HG02973 (cell line): ENCODE results near the gene PRDM10.
"Not testable (repeated sequence)": the region's sequence is repeated elsewhere in the genome, so short reads cannot be mapped to it uniquely, and the experiment has no call there.

Experiments used
- ATAC-seq: cut with Tn5 transposase; IDR thresholded peaks from one replicate; pipeline ENCODE4 v1.9.1; 2021; ENCODE audit warnings: moderate library complexity; ENCODE audit not compliant: unreplicated experiment

PRDM10 gene

DNA sequence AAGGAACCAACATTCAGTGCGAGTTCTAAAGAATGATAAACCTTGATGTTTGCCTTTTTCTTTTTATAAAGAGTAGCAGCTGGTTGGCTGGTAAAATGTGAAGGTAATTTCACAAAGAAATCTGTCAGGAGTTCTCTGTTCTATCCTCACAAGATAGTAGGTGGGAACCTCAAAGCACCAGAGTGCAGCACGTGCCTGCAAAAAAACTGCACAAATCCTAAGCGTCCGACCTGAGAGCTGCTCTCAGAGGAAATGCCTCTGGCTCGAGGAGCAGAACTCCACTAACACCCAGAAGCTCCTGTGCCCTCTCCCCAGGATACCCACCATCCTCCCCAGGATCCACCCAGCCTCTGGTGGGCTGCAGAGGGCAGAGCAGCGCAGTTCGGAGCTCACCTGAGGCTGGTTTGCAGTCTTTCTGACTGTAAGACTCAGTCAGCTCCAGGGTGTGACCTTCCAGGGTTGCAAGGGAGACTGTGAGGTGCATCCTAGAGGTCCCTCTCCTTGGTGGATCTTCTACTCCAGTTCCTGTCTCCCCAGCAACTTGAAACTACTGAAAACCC is 23.5 kb downstream of the PRDM10 start:
- ATAC-seq = no peak

DNA sequence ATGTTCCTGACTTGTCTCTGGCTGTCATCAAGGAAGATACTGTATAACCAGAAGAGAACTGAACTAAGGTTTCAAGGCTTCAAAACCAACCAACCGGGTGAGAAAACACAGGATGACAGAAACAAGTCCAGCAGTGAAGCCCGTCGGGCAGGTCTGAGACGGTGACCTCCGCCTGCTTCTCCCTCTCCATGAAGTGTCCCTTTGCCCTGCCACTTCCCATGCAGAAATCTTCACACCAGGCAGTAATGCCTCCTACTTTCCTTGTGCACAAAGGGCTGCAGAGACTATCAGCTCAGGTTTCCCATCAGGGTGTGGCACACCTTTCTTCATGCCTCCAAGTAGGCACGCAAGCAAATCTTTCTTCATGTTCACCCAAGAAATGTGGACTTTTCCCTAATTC is 24.2 kb downstream of the PRDM10 start:
- no peak for ATAC-seq

DNA sequence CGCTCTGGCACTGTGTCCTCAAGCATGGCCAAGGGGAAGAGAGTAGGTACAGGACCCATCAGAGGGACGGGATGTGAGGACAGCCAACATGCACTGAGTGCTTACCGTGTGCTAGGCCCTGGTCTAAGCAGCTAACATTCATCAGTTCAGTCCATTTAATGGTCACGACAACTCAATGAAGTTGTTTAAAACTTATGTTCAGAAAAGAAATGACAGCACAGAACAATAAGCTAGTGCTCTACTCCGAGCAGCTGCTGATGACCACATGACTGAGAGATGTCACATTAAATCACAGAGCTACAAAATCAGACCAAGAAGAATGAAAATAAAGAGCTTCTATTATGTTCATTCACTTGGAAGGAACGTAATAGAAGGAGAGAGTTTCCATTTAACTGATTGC is 26.3 kb downstream of the PRDM10 start:
- ATAC-seq = no peak

DNA sequence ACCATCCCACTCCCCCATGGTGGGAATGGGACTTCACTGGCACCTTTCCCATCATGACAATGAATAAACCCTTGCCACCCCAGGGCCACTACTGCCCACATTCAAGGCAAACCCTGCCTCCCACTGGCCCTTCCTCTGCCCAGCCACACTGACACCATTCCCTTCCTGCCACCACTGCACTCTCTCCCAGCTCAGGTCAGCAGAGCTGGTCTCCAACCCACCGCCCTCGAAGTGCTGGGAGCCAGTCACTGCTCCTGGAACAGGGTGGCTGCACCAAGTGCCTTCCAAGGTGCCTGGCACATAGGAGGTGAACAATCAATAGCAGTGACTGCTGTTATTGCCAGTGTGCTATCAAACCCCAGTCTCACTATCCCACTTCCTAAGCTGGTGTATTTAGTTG is 27.1 kb downstream of the PRDM10 start:
- ATAC-seq = no peak

DNA sequence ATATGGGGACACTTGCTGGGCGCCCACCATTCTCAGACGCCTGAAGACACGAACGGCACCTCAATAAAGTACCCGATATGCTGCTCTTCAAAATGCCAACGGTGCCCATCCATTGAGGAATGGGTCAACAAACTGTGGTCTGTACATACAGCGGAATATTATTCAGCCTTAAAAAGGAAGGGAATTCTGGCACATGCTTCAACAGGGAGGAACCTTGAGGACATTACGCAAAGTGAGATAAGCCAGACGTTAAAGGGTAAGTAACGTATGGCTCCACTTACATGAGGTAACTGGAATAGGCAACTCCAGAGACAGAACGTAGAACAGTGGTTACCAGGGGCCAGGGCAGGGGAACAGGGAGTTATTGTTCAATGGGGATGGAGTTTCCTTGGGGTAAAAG is 28.0 kb downstream of the PRDM10 start:
- ATAC-seq = no peak

DNA sequence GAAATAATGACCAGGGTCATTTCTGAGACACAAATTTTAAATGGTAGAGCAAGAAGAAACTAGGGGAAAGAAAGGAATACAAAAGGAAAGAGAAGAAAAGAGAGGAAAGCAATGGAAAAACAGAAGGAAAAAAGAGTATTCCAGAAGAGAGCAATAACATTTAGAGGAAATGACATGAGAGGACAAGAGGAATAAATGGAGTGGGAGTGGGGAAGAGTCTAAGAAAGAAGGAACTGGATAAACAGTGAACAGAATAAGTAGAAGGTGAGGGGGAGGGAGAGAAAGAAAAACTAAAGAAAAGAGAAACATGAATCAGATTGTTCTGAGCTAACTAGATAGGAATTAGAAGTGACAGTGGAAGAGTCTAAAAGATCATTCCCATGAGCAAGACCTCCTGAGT is 28.4 kb downstream of the PRDM10 start:
- no peak for ATAC-seq

DNA sequence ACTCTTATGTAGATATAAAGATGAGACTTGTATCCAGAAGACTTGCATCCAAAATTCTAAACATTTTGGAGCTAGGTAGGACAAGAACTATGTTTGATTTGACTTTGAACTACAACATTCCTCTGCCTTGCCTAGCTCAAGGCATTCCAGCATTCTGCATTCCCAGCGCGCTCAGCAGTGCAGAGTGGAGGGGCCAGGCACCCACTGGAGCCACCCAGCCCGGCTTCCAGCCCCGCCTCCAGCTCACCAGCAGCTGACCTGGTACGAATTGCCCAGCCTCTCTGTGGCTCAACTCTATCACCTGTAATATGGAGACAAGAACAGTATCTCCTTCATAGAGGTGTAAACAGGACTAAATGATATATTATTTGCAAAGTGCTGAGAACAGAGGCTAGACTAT is 28.8 kb downstream of the PRDM10 start:
- ATAC-seq = no peak

DNA sequence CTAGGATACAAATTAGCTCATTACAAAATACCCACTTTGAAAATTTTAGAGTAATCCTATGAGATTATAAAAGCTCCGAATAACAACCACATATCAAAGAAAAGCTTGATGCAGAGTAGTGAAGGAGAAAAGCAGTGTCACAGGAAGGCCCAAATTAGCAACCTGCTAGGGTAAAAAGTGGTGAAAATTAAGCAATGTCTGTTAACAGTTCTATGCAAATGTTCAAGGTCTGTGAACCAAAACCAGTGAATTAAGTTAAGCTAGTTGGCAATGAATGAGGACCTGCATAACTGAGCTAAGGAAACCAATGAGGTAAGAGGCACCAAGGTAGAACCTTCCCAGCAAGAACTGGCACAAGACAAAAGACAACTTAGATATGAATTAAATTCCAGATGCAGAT is 29.6 kb downstream of the PRDM10 start:
- no peak for ATAC-seq

DNA sequence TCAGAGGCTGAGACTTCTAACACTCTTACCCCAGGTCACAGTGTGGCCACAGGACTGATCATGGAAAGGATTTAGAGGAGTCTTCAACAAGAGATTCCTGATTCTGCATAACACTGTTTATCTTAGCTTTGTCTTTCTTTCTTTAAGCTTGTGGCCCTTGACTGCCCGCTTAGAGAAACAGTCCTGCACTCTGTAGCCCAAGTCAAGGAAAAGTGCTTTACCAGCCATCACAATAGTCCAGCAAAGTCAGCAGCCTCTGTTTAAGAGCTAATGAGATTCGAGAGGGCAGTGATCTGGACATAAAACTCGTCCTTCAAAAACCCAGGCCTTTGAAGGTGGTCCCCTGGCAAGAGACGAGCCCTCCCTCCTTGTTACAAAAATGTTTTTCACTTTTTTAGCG is 30.0 kb downstream of the PRDM10 start:
- no peak for ATAC-seq

DNA sequence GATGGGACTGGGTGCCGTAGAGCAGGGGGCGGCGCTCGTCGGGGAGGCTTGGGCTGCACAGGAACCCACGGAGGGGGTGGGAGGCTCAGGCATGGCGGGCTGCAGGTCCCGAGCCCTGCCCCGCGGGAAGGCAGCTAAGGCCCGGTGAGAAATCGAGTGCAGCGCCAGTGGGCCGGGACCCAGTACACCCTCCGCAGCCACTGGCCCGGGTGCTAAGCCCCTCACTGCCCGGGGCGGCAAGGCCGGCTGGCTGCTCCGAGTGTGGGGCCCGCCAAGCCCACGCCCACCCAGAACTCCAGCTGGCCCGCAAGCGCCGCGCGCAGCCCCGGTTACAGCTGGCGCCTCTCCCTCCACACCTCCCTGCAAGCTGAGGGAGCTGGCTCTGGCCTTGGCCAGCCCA is 30.8 kb downstream of the PRDM10 start:
- ATAC-seq = not testable (repeated sequence)

DNA sequence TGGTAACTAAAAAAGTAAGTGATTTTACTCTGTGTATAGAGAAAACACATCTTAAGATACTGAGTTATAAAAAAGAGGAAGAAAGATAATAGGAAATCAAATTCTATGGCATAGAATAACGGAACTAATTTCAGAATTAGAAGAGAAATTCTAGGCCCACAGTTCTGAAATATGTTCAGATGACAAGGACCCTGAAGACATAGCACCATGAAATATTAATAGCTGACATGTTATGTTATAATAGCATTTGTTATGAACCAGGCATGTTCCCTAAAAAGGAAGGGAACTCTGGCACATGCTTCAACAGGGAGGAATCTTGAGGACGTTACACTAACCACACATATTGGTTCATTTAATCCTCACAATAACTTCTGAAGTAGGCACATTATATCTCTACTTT is 32.7 kb downstream of the PRDM10 start:
- no peak for ATAC-seq

DNA sequence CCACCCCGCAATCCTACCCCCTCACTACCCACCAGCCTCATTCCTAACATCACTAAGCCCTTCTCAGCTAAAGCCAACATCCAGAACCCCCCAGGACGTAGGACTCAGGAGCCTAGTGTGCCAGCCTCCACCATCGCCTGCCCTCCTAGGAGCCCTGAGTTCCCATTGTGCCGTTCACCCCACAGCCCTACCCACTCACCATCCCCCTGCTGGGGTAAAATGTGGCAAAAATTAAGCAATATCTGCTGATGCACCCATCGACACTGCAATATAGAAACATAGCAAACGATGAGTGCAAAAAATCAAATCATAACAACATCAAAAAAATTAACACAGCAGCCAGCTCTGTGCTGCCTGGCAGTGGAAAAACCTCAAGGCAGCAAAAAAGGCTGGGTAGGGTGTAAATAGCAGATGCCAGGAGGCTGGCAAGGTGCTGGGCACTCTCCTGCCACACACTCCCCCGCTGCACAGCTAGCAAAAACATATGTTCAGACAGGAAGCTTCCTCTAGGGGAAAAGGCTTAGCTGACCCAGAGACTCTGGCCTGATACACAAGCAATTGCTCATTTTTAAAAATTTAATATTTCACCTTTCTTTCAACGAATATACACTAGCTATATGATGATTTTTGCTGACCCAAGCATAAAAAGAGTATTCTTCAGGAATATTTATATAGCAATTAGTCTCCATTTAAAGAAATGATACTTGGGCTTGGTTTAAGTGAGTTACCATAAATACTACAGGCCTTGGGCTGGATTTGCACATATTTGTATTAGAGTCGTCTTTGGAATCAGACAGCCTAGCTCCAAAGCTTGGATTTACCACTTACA is 33.8 kb downstream of the PRDM10 start:
- no peak for ATAC-seq

DNA sequence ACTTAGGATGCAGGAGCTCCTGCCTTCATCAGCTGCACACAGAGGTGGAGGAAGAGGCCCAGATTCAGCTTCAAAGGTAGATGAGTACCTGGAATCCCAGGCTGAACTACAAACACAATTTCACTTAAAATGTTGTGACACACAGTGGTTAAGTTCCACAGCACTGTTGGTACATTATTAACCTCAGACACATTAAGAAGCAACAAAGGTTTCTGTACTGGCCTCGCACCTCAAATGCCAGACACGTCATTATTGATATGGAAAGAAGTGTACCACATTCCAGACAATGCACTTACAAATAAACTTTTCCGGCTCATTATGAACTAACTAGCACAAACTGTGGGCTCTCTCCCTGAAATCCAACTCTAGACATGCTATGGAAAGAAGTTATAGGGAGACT is 34.6 kb downstream of the PRDM10 start:
- no peak for ATAC-seq

DNA sequence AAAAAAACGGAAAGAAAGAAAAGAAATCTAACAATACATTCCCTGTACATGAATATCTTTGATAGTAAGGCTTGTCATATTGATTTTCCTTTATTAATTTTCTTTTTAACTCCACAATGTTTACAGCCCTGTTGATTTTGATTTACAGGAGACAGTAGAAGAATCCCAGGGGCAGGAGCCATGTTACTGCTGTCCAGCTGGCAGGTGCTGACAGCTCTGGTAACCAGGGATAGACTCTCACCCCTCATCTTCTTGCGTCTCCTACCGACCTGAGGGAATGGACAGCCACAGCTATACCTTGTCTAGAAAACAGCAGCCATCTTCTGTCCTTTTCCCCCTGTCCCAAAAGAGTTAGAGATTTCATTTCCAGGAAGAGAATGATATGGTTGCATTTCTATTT is 37.4 kb downstream of the PRDM10 start:
- ATAC-seq = no peak

DNA sequence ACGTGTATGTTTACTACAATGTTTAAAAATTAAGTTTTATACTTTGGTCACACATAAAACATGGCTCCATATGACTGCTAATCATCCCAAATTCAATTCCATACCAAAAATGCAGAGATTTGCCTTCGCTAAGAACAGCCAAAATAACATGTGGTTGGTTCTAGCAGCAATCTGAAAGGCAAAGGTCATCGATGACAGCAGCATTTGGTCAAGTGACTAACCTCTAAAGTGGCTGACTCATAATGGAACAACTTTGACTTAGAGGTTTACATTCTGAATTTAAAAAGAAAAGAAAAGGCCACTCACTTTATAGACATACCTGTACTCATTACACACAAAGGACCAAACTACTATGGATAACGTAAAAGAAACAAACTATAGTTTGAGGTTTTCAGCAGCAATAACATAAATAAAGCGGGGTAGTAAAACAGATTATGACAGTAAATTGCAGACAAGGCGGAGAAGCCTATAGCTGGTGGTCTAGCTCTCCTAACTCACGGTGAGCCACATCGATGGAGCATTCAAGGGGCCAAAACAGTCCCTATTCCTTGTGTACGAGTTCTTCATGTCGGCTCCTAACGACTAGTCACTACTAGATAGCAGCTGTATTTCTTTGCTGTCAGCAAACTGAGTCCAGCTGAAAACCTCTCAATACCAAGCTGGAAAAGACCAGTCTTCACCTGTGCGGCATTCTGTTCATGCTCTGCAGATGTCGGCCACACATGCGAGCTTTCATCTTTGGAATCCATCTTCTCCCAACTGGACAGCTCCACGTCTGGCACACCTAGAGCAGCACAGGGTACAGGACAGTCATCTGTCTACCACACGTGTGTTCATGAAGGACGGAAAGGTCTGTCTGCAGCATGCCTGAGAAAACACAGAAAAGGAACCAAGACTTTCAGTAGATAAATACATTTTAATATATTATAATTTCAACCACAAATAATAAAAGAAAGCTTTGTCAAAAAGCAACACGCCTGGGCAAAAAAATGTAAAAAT is 42.1 kb downstream of the PRDM10 start:
- peak; percentile 87 for ATAC-seq

DNA sequence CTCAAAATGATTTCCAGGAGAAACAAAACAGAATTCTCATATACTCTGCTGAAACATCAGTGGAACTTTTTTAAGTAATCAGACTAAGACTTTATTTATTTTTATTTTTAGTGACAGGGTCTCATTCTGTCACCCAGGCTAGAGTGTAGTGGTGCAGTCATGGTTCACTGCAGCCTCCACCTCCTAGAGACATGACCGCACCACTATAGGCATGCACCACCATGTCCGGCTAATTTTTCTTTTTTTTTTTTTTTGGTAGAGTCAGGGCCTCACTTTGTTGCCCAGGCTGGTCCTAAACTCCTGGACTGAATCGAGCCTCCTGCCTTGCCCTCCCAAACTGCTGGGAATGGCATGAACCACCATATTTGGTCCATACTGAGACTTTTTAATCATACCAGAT is 42.9 kb downstream of the PRDM10 start:
- ATAC-seq = no peak

DNA sequence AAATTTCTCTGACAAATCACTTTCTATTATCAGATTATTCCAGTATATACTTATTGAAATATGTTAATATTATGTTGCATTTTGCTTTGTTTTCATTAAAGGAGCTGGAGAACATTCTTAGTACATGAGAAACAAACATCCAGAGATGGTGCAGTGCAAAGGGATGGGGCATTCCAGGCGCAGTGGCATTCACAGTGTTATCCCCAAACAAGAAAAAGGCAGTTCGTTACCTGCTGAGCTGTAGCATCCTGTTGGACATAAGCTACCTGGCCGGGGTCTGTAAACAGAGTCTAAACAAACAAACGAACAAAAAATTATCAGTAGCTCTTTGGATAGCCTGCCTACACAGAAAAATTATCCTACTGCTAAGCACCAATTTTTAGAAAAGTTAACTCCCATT is 47.4 kb downstream of the PRDM10 start:
- ATAC-seq = no peak

DNA sequence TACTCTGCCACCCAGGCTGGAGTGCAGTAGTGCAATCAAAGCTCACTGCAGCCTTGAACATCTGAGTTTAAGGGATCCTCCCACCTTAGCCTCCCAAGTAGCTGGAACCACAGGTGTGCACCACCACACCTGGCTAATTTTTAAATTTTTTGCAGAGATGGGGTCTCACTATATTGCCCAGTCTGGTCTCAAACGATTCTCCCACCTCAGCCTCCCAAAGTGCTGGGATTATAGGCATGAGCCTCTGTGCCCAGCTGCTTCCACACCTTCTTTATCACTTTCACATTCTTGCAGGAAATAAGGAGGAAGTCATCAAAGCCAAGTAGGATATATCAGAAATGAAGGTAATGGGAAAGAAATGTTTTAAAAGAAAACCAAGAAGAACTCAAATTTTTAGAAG is 47.9 kb downstream of the PRDM10 start:
- ATAC-seq = not testable (repeated sequence)

DNA sequence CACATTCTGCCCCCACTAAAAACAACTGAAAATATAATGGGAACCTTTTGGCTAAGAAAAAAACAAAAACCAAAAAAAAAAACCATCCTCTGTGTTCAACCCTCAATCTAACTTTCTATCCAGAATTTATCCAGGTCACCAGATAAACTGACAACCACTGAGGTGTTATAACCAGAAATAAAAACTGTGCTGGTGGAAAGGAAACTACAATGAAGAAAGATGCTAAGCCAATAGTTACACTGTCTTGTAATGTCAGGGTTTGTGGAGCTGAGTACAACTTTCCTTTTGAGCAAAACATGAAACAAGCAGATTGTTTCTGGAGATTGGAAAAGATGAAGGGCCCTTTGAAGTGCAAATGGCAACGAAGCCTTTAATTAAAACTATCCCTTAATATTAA is 50.8 kb downstream of the PRDM10 start:
- ATAC-seq = no peak

DNA sequence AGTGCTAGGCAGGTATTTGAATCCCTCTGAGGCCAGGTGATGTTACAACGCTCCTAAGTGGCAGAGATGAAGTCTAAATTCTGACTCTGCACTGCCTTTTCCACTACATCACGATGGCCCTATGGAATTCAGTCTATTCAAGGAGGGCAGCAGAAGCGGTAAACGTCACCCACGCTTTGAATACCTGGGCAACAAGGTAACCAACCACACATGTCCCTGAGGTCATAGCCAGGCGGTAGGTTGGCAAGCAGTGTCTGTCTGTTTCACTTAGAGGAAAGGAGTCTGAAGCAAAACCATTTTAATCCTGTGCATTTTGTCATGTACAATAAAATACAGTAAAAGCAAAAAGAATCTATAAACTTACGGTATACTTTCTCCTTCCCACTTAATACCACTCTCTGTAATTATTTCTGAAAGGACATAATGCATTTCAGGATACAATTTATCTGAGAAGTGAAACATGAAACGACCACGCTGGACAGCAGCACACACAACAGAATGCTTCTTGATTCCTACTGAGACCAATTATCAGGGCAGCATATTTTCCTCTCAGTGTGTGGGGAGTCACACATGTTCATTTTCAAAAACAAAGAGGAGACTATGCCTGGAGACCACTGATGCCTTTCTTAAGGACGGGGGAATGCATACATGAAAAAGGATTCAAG is 51.3 kb downstream of the PRDM10 start:
- ATAC-seq = no peak
